HG03025 (cell line): ENCODE results near the gene EIF2S3B.

Source experiments
- ATAC-seq: cut with Tn5 transposase; IDR thresholded peaks from one replicate; pipeline ENCODE4 v1.9.1; 2021; ENCODE audit warnings: mild to moderate bottlenecking, moderate library complexity; ENCODE audit not compliant: unreplicated experiment, low FRiP score

EIF2S3B gene

GRCh38 chr12:10553148-10553547 lies 47.5 kb downstream of the EIF2S3B start:
- no peak for ATAC-seq

GRCh38 chr12:10554228-10554755 lies 48.6 kb downstream of the EIF2S3B start:
- no peak for ATAC-seq

DNA sequence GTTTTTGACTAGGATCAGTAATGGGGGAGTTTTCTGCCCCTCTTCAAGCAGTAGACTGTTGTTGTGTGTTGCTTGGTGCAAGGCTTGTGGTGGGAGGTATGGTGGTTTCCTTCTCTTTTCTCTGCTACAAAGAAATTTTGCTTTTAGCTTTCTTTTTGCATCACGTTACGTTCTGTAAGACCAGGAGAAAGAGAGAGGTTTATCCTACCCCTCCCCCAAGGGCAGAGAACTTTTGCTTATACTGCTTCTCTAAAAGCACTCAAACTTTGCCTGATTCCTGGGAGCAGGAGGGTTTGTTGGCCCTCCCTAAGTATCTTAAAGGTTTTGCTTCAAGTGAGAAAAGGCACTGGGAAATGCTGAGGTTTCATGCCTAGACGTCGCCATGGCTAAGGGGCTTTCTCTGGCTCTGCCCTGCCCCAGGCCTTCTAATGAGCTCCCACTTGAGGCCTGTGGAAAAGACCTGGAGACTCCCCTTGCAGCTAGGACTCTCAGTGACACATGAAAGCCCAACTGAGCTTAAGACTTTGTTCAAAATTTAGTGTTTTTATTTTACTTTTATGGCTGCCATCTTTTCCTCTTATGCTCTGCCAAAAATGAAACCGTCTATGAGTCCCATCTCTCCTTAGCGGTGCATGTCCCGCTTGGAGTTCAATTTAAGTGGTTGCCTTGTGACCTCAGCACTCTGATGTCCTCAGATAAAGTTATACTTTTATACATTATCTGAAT lies 49.2 kb downstream of the EIF2S3B start:
- ATAC-seq, result no peak

- no peak for ATAC-seq
Measured at GRCh38 chr12:10557329-10557728, 51.6 kb downstream of the EIF2S3B start.

- ATAC-seq, result no peak
Measured at GRCh38 chr12:10557766-10558165, 52.1 kb downstream of the EIF2S3B start.
